Cerebellar nuclear complex (tissue), 1 donor: ENCODE measurements around the gene TMED8.
"Not testable (repeated sequence)": the region's sequence is repeated elsewhere in the genome, so short reads cannot be mapped to it uniquely, and the experiment has no call there.

Experiments used
- DNase-seq, 2 experiments: peaks; one replicate each; lab custom pipeline; 2025; lab: John Stamatoyannopoulos, UW

Gene TMED8

GRCh38 chr14:77322951-77323350 lies 53.9 kb downstream of the TMED8 start:
- DNase-seq = no peak

GRCh38 chr14:77322250-77322902 lies 54.5 kb downstream of the TMED8 start:
- DNase-seq = no peak

- peak; percentile 6 to 52 for DNase-seq
Measured at GRCh38 chr14:77320238-77320935, 56.5 kb downstream of the TMED8 start, which contains the start of gene POMT2. POMT2 (minus strand) TSS chr14:77320883; CDS start chr14:77320681, 202 bp downstream.

GRCh38 chr14:77319422-77319821 lies 57.5 kb downstream of the TMED8 start:
- no peak for DNase-seq

- DNase-seq = not testable (repeated sequence)
Measured at GRCh38 chr14:77318756-77319155, 58.1 kb downstream of the TMED8 start.

GRCh38 chr14:77318006-77318553 lies 58.8 kb downstream of the TMED8 start:
- DNase-seq = no peak

GRCh38 chr14:77316872-77317301 lies 60.0 kb downstream of the TMED8 start:
- no peak for DNase-seq

- no peak for DNase-seq
Measured at GRCh38 chr14:77316195-77316505, 60.7 kb downstream of the TMED8 start.

- DNase-seq = no peak
Measured at GRCh38 chr14:77314539-77315457, 62.1 kb downstream of the TMED8 start.

- DNase-seq = no peak
Measured at GRCh38 chr14:77314043-77314442, 62.9 kb downstream of the TMED8 start.

GRCh38 chr14:77313371-77313770 lies 63.5 kb downstream of the TMED8 start:
- no peak for DNase-seq

- DNase-seq = no peak
Measured at GRCh38 chr14:77311217-77311616, 65.7 kb downstream of the TMED8 start.

- no peak for DNase-seq
Measured at GRCh38 chr14:77310026-77310425, 66.9 kb downstream of the TMED8 start.

- DNase-seq = no peak
Measured at GRCh38 chr14:77309131-77309530, 67.8 kb downstream of the TMED8 start.

- no peak for DNase-seq
Measured at GRCh38 chr14:77306851-77307496, 69.9 kb downstream of the TMED8 start.

GRCh38 chr14:77306416-77306815 lies 70.5 kb downstream of the TMED8 start:
- no peak for DNase-seq

- DNase-seq = no peak
Measured at GRCh38 chr14:77305696-77306095, 71.2 kb downstream of the TMED8 start.

GRCh38 chr14:77303417-77304156 lies 73.3 kb downstream of the TMED8 start:
- DNase-seq = no peak

GRCh38 chr14:77302926-77303325 lies 74.0 kb downstream of the TMED8 start:
- DNase-seq = no peak

GRCh38 chr14:77301103-77301502 lies 75.8 kb downstream of the TMED8 start:
- DNase-seq = no peak

- DNase-seq = no peak
Measured at GRCh38 chr14:77299771-77300170, 77.1 kb downstream of the TMED8 start.
